Measurements from ENCODE around the gene PRPH. TPM values are rescaled to one million over a fixed set of nuclear protein-coding genes. Genes with fewer than 3 reads are reported as not detected.

PRPH gene
- not detected in 2 replicates for total RNA-seq (2014; rRNA removed; shearing (Covaris generic))
- not detected in 2 replicates for total RNA-seq (2022)
- Bru-seq, nascent RNA = not detected
- BruChase-seq, experiment 1, labeled RNA remaining after a 6-hour chase = not detected
- not detected for BruChase-seq, experiment 2, labeled RNA remaining after a 2-hour chase
- long read RNA-seq = 0 reads

GRCh38 chr12:49295082-49295936 is at the start of gene PRPH:
TSS of gene PRPH (plus strand) at chr12:49295147. CDS start at chr12:49295201, 54 bp downstream.
- intact Hi-C loops (cut with micrococcal nuclease; ENCODE audit: unreplicated experiment) = no loop called here
- TF ChIP-seq CTCF (conservative IDR thresholded peaks at IDR 0.05; ENCODE audit: low read length) = no peak
- no peak for TF ChIP-seq EZH2phosphoT487 (IDR thresholded peaks at IDR 0.05; ENCODE audit: borderline replicate concordance, low read depth, low read length)
- no peak within 1 kb of the TSS for H3K4me3 ChIP-seq (ENCODE audit: low read depth, low read length, poor library complexity, severe bottlenecking)
- H3K36me3 ChIP-seq (ENCODE audit: insufficient read depth, low read length) = no peaks in the 10 kb centered on the region
- H4K20me1 ChIP-seq (ENCODE audit: insufficient read depth, low read length) = no peaks in the 10 kb centered on the region
- no peak within 1 kb of the TSS for H2AFZ ChIP-seq (ENCODE audit: low read length)
- H3K79me2 ChIP-seq (ENCODE audit: insufficient read depth, low read depth, low read length) = no peaks in the 10 kb centered on the region
- H3K27ac ChIP-seq (ENCODE audit: low read depth, low read length, poor library complexity, severe bottlenecking) = no peak within 1 kb of the TSS
- H3K4me1 ChIP-seq (ENCODE audit: insufficient read depth, low read length, poor library complexity, severe bottlenecking) = peaks cover 8% of the 10 kb centered on the region
- CTCF ChIA-PET (ENCODE audit: unreplicated experiment) = no interaction called here
- no TSS peak for BruUV-seq (replicated peaks)
- no peaks in the 10 kb centered on the region for H3K9me2 ChIP-seq (ENCODE audit: insufficient read depth, low read length)
- no peak for DNase-seq (ENCODE audit: low spot score)
- no peak within 1 kb of the TSS for H3K4me2 ChIP-seq (ENCODE audit: low read length)
- no peaks in the 10 kb centered on the region for H3K9me3 ChIP-seq (ENCODE audit: low read length)
- POLR2A ChIA-PET = interaction anchor here (0.6 to 1.4 kb wide), 3 partner anchors 16 to 33 kb away, joined by 3 read pairs; no protein-coding TSS in a partner anchor

GRCh38 chr12:49251357-49251756 is 43.6 kb upstream of the PRPH start:
- no TSS peak for BruUV-seq (replicated peaks)
- intact Hi-C loops (cut with micrococcal nuclease; ENCODE audit: unreplicated experiment) = no loop called here
- no peak overlapping the region for H3K4me3 ChIP-seq (ENCODE audit: low read depth, low read length, poor library complexity, severe bottlenecking)
- H3K4me2 ChIP-seq (ENCODE audit: low read length) = no peak overlapping the region
- no peak for TF ChIP-seq CTCF (conservative IDR thresholded peaks at IDR 0.05; ENCODE audit: low read length)
- no peak for TF ChIP-seq EZH2phosphoT487 (IDR thresholded peaks at IDR 0.05; ENCODE audit: borderline replicate concordance, low read depth, low read length)
- POLR2A ChIA-PET = no interaction called here
- no peaks in the 10 kb centered on the region for H3K9me3 ChIP-seq (ENCODE audit: low read length)
- H3K27ac ChIP-seq (ENCODE audit: low read depth, low read length, poor library complexity, severe bottlenecking) = no peak overlapping the region
- CTCF ChIA-PET (ENCODE audit: unreplicated experiment) = no interaction called here
- no peaks in the 10 kb centered on the region for H3K4me1 ChIP-seq (ENCODE audit: insufficient read depth, low read length, poor library complexity, severe bottlenecking)
- H3K9me2 ChIP-seq (ENCODE audit: insufficient read depth, low read length) = no peaks in the 10 kb centered on the region
- DNase-seq (ENCODE audit: low spot score) = no peak
- no peaks in the 10 kb centered on the region for H4K20me1 ChIP-seq (ENCODE audit: insufficient read depth, low read length)
- no peaks in the 10 kb centered on the region for H3K36me3 ChIP-seq (ENCODE audit: insufficient read depth, low read length)
- no peak overlapping the region for H2AFZ ChIP-seq (ENCODE audit: low read length)
- H3K79me2 ChIP-seq (ENCODE audit: insufficient read depth, low read depth, low read length) = no peaks in the 10 kb centered on the region

Measured in OCI-LY7 (cell line).